GM10266 (cell line): ENCODE data around the gene ERC2.
"Not testable (repeated sequence)": the region's sequence is repeated elsewhere in the genome, so short reads cannot be mapped to it uniquely, and the experiment has no call there.

ENCODE experiments used
- DNase-seq: peaks from one replicate; pipeline ENCODE4 v3.0.0; 2012; ENCODE audit errors: extremely low spot score
- TF ChIP-seq, protein P1 (sequence below): IDR thresholded peaks from 2 replicates; pipeline ENCODE4 v1.5.1; 2012; ENCODE audit warnings: mild to moderate bottlenecking, low read depth; ENCODE audit not compliant: control insufficient read depth, insufficient read depth; ENCODE audit errors: missing control alignments

Gene ERC2

DNA sequence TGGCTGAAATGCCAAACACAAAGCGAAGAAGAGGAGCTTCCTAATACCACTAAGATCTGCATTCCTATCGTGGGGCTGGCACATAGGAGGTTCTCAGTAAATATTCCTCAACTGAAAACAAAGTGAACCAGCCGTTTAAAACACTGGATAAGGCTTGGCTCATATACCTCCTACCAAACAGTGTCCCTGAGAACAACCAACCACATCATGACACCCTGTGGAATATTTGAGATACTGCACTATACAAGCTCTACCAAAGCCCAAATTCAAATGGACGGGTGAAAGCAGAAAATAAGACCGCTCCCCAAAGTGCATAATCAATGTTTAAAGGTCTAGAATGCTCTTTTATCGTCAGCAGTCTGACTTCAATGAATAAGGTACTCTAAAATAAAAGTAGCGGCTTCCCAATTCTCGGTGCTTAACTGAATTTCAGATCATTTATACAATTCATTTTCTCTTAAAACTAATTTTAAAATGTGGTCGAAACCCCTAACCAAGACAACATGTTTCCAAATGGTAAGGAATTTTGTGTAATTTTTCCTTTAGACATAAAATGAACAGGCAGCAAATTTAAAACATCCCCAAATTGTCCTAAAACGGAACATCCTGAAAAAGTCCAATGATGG, 425.8 kb downstream of the ERC2 start:
- no peak for DNase-seq
- TF ChIP-seq, protein P1, sequence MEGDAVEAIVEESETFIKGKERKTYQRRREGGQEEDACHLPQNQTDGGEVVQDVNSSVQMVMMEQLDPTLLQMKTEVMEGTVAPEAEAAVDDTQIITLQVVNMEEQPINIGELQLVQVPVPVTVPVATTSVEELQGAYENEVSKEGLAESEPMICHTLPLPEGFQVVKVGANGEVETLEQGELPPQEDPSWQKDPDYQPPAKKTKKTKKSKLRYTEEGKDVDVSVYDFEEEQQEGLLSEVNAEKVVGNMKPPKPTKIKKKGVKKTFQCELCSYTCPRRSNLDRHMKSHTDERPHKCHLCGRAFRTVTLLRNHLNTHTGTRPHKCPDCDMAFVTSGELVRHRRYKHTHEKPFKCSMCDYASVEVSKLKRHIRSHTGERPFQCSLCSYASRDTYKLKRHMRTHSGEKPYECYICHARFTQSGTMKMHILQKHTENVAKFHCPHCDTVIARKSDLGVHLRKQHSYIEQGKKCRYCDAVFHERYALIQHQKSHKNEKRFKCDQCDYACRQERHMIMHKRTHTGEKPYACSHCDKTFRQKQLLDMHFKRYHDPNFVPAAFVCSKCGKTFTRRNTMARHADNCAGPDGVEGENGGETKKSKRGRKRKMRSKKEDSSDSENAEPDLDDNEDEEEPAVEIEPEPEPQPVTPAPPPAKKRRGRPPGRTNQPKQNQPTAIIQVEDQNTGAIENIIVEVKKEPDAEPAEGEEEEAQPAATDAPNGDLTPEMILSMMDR: no peak

DNA sequence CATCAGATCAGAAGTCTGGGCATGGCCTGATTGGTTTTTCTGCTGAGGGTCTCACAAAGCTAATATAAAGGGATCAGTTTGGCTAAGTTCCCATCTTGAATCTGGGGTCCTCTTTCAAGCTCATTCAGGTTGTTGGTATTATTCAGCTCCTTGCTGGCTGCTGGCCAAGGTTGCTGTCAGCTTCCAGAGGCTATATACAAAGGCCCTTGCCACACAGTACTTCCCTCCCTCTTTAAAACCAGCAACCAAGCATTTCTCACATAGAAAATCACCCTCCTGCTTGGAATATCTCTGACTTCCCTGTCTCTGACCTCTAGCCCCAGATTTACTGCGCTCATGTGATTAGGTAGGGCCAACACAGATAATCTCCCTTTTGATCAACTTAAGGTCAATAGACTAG, 442.9 kb downstream of the ERC2 start:
- no peak for DNase-seq
- TF ChIP-seq, protein P1: no peak

DNA sequence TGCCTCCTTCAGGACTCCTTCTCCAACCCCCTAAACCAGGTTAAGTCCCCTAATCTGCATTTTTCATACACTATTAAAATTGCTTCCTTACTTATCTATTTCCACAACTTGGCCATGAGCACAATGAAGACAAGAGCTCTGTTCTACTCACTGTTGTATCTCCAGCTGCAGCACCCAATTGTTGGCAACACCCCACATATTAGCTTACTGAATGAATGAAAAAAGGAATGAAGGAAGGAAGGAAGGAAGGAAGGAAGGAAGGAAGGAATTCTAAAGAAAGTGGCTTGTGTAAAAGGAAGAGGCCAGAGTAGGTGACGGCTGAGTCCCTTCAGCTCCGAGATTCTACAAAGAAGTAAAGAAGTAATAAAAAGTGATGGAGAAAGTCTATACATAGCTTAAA, 444.7 kb downstream of the ERC2 start:
- TF ChIP-seq, protein P1: no peak
- no peak for DNase-seq

DNA sequence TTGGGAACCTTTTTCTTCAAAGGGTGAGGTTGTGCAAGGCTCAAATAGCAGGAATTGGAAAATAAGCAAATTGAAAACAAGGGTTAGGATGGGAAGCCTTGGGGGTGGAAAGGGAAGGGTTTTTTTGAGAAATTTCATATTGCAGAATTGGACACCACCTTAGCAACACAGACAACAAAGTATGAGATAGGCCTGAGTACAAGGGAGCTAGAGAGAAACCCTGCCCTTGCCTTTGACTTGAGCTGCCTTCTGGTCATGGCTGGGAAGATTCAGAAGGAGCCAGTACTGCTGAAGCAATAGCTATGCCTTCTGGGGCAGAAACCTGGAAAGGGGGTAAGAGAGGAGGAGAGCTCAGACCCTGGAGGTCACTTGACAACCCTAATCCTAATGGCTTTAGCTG, 445.6 kb downstream of the ERC2 start:
- TF ChIP-seq, protein P1: no peak
- no peak for DNase-seq

DNA sequence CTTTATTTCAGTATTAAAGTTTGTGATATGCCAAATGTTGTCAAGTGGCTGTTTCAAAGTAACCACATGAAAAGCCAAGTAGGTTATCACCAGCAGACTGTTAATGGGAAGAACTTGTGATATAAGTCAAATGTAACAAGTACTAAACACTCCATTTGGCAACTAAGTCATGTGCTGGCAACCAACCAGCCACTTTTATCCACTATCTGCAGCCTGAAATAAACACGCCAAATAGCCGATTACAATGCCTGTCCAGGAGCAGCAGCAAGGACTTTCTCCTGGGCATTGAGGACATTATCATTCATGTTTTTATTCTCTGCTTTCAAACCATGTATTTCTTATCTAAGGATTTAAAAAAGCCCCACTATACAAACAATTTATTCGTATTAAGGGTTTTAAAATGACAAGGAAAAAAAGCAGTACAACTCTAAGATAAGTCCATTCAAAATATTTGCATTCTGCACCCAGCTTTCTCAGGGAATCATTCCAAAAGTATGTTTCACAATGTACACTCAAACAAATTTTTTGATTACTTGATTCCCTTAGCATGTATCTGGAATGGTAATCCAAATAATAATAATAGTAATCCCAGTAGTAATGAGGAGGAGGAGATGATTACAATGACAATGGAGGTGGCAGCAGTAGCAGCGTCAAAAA, 448.6 kb downstream of the ERC2 start:
- TF ChIP-seq, protein P1: no peak
- DNase-seq: no peak

DNA sequence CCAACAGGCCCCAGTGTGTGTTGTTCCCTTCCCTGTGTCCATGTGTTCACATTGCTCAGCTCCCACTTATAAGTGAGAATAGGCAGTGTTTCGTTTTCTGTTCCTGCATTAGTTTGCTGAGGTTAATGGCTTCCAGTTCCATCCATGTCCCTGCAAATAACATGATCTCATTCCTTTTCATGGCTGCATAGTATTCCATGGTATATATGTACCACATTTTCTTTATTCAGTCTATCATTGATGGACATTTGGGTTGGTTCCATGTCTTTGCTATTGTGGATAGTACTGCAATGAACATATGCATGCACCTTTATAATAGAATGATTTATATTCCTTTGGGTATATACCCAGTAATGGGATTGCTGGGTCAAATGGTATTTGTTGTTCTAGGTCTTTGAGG, 452.9 kb downstream of the ERC2 start:
- DNase-seq: not testable (repeated sequence)

DNA sequence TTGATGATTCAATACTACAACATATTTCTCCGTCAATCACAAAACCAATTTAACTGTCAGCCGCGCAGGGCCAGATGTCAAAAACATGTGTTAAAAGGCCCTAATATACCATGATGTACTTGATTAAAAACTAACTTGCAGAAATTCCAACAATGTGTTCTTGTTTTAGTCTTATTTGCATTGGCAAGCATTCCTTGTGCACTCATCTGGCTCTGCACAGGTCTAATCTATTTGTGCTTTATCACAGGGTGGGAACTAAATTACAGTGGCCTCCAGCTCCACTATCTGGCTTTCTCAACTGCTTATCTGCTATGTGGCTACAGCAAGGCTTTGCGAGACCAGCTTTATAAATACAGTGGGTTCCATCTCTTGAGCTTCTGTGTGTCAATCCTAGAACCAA, 455.5 kb downstream of the ERC2 start:
- DNase-seq: no peak
- TF ChIP-seq, protein P1: no peak
